Epithelial cell of proximal tubule (primary cell): Measurements from ENCODE around the gene JUNB. TPM values are rescaled to one million over a fixed set of nuclear protein-coding genes. Genes with fewer than 3 reads are reported as not detected.
A peak's percentile ranks its signal among the peaks of the same experiment; 100 is the strongest.

Source experiments
- DNase-seq: peaks from one replicate; pipeline ENCODE4 v3.0.0-alpha.2; 2011; ENCODE audit warnings: low read depth
- H3K4me3 ChIP-seq: 2 replicates; pipeline ENCODE4 v1.5.1; 2011; ENCODE audit warnings: low read depth, mild to moderate bottlenecking, low read length
- CTCF ChIP-seq: conservative IDR thresholded peaks from 2 replicates; pipeline ENCODE4 v1.5.1; 2012; ENCODE audit warnings: low read depth, mild to moderate bottlenecking, low read length
- total RNA-seq: library from RNA; depleted of rRNA; stranded (reverse); fragments of >200 nt; gene quantifications from 2 replicates; pipeline ENCODE4 v1.2.3, GENCODE V29; 2015

JUNB gene
- total RNA-seq, 1 donor from 2014 or later = 251 TPM

GRCh38 chr19:12789098-12789903 is 2.0 kb upstream of the JUNB start:
- H3K4me3 ChIP-seq = peak overlapping the region; percentile 96
- DNase-seq = no peak
- TF ChIP-seq CTCF = no peak

- no peak for DNase-seq
- H3K4me3 ChIP-seq = peak overlapping the region; percentile 96
- TF ChIP-seq CTCF = no peak
Measured at GRCh38 chr19:12789904-12790619, 1.2 kb upstream of the JUNB start.

GRCh38 chr19:12790628-12791344 is 500 bp upstream of the JUNB start:
- no peak for DNase-seq

GRCh38 chr19:12792051-12792852 is 966 bp downstream of the JUNB start:
- DNase-seq = no peak
- peak overlapping the region; percentile 96 for H3K4me3 ChIP-seq
- no peak for TF ChIP-seq CTCF

More at GRCh38 chr19:12790628-12791344, 500 bp upstream of the JUNB start:
- no peak for TF ChIP-seq CTCF
- H3K4me3 ChIP-seq = peak overlapping the region; percentile 96

- no peak for DNase-seq
- peak overlapping the region; percentile 96 for H3K4me3 ChIP-seq
- no peak for TF ChIP-seq CTCF
Measured at GRCh38 chr19:12792853-12793289, 1.6 kb downstream of the JUNB start.
